H1 (cell line): ENCODE measurements around the gene TTC31.

ENCODE experiments used
- EP300 ChIP-seq, 2 experiments: IDR thresholded peaks; 1 replicate in 1 of 2; 2 replicates in 1 of 2; pipeline ENCODE4 v1.6.1; 2011 to 2012; ENCODE audit warnings: low read depth in 2 of 2, low read length in 2 of 2, mild to moderate bottlenecking in 2 of 2, borderline replicate concordance in 1 of 2, inconsistent platforms in 1 of 2, moderate library complexity in 1 of 2
- FOSL1 ChIP-seq: IDR thresholded peaks from 2 replicates; pipeline ENCODE4 v1.6.1; 2011; ENCODE audit warnings: mild to moderate bottlenecking, low read depth, low read length, moderate library complexity; ENCODE audit not compliant: insufficient read depth
- TF ChIP-seq, protein P1 (sequence below), 3 experiments: IDR thresholded peaks; 1 replicate in 2 of 3; 2 replicates in 1 of 3; pipeline versions ENCODE4 v1.5.1 to v1.6.1; 2011; ENCODE audit warnings: low read length in 3 of 3, mild to moderate bottlenecking in 3 of 3, inconsistent platforms in 2 of 3, low read depth in 1 of 3, moderate library complexity in 1 of 3; ENCODE audit not compliant: insufficient read depth in 1 of 3; ENCODE audit errors: control extremely low read depth in 1 of 3

DNA sequence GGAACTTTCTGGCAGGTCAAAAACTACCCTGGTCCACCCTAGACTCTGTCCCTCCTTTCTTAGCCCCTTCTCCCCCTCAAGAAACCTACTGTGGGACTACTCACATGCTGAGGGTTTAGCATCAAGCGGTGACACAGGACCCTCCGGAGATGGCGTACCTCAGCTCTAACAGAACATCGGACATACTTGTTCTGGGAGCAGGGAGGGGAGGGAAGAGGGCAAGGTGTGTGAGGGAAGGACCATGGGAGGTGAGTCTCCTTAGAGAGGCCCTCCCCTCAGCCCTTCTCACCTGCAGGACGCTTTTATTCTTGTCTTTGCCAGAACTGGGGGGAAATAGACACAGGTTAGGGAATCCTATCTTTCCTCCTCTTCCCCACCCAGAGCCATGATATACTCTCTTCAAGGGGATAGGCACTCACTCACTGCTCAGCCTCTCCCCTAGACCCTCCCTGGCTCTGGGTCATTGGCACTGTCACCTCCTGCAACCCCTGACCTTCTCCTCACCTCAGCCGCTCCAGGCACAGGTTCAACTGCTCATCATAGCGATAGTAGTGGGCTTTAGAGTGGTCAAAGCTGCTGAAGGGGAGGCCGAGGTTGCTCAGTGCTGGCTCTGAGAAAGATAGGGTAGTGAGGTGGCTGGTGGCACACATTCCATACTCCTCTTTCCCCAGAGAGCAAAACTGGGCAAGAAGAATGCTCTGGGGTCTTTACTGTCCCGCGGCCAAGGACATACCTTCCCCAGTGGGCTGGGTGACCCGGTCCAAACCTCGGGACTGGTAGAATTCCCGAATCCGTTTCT lies 22.8 kb downstream of the TTC31 start:
- TF ChIP-seq FOSL1 (no peak), EP300 (IDR thresholded peaks at IDR 0.05; ENCODE audit: borderline replicate concordance in 1 of 2, low read depth in 2 of 2, low read length in 2 of 2) (no peak)
- TF ChIP-seq, protein P1, sequence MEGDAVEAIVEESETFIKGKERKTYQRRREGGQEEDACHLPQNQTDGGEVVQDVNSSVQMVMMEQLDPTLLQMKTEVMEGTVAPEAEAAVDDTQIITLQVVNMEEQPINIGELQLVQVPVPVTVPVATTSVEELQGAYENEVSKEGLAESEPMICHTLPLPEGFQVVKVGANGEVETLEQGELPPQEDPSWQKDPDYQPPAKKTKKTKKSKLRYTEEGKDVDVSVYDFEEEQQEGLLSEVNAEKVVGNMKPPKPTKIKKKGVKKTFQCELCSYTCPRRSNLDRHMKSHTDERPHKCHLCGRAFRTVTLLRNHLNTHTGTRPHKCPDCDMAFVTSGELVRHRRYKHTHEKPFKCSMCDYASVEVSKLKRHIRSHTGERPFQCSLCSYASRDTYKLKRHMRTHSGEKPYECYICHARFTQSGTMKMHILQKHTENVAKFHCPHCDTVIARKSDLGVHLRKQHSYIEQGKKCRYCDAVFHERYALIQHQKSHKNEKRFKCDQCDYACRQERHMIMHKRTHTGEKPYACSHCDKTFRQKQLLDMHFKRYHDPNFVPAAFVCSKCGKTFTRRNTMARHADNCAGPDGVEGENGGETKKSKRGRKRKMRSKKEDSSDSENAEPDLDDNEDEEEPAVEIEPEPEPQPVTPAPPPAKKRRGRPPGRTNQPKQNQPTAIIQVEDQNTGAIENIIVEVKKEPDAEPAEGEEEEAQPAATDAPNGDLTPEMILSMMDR (IDR thresholded peaks at IDR 0.05; ENCODE audit: control extremely low read depth in 1 of 3, insufficient read depth in 1 of 3, low read depth in 1 of 3, low read length in 3 of 3): no peak
